Stimulated activated memory B cell treated with anti-CD40 and anti-IgM and Interleukin-4, amounts not matched to agents 10 μg/mL and 1 μg/mL and 100 μg/mL, for 72 hours (primary cell): ENCODE measurements around the gene LUZP4.

Experiments
- ATAC-seq: fragments of 150-1000 bp; cut with Tn5 transposase; 2 replicates; pipeline ENCODE4 v1.10.0; 2021
- H3K27ac Mint-ChIP-seq: one replicate; pipeline ENCODE4 v1.8.0; 2022; ENCODE audit warnings: mild to moderate bottlenecking, mixed read lengths
- H3K27me3 Mint-ChIP-seq: one replicate; pipeline ENCODE4 v1.8.0; 2022; ENCODE audit warnings: mixed read lengths
- H3K36me3 Mint-ChIP-seq: one replicate; pipeline ENCODE4 v1.8.0; 2022; ENCODE audit warnings: mixed read lengths
- H3K4me1 Mint-ChIP-seq: one replicate; pipeline ENCODE4 v1.8.0; 2022; ENCODE audit warnings: mixed read lengths
- H3K4me3 Mint-ChIP-seq: one replicate; pipeline ENCODE4 v1.8.0; 2022; ENCODE audit warnings: mild to moderate bottlenecking, moderate library complexity, mixed read lengths
- H3K9me3 Mint-ChIP-seq: one replicate; pipeline ENCODE4 v1.8.0; 2022; ENCODE audit warnings: mixed read lengths

LUZP4 gene, protein sequence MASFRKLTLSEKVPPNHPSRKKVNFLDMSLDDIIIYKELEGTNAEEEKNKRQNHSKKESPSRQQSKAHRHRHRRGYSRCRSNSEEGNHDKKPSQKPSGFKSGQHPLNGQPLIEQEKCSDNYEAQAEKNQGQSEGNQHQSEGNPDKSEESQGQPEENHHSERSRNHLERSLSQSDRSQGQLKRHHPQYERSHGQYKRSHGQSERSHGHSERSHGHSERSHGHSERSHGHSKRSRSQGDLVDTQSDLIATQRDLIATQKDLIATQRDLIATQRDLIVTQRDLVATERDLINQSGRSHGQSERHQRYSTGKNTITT

DNA sequence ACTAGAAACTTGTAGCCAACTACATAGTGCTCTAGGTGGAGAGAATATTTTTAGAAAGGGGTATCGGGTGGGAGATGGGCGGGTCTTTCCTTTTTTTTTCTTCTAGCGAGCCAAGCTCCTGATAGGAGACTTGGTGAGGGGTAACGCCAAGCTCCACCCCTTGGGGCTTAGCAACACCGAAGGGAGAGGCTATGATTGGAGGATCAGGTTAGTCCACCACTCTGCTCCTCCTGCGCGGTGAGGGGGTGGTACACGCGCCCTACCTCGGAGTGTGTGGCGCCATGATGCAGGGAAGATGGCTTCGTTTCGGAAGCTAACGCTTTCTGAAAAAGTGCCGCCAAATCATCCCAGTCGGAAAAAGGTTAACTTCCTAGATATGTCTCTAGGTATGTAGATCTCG is at the start of gene LUZP4:
Gene LUZP4 (plus strand): TSS at position 251 of the 400 bp plus-strand sequence. CDS start 45 bp downstream, at position 296.
- no peak within 1 kb of the TSS for H3K4me3 Mint-ChIP-seq

DNA sequence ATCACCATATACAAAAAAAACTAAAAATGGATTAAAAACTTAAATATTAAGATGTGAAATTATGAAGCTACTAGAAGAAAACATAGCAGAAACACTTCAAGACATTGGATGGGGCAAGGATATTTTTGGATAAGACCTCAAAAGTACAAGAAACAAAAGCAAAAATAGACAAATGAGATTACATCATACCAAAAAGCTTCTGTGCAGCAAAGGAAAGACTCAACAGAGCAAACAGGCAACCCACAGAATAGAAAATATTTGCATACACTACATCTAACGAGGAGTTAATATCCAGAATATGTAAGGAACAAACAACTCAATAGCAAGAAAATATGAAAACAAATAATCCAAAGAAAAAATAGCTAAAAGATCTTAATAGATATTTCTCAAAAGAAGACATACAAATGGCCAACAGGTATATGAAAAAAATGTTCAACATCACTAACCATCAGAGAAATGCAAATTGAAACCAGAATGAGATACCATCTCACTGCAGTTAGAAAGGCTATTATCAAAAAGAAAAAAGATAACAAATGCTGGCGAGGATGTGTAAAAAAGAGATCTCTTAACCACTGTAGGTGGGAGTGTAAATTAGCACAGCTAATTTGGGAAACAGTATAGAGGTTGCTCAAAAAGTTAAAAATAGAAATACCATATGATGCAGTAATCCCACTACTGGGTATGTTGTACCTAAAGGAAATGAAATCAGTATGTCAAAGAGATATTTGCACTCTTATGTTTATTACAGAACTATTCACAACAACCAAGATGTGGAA is 37.9 kb upstream of the LUZP4 start:
- Mint-ChIP-seq H3K4me3 (no peak overlapping the region), H3K27ac (no peak overlapping the region), H3K4me1 (no peaks in the 10 kb centered on the region), H3K27me3 (no peaks in the 10 kb centered on the region), H3K9me3 (peaks cover under 1% of the 10 kb centered on the region), H3K36me3 (no peaks in the 10 kb centered on the region)
- no peak for ATAC-seq

More for the DNA sequence above, at the start of gene LUZP4:
- no peaks in the 10 kb centered on the region for H3K27me3 Mint-ChIP-seq
- ATAC-seq = no peak
- no peak within 1 kb of the TSS for H3K27ac Mint-ChIP-seq
- H3K36me3 Mint-ChIP-seq = no peaks in the 10 kb centered on the region
- no peaks in the 10 kb centered on the region for H3K4me1 Mint-ChIP-seq
- peaks cover 16% of the 10 kb centered on the region for H3K9me3 Mint-ChIP-seq

DNA sequence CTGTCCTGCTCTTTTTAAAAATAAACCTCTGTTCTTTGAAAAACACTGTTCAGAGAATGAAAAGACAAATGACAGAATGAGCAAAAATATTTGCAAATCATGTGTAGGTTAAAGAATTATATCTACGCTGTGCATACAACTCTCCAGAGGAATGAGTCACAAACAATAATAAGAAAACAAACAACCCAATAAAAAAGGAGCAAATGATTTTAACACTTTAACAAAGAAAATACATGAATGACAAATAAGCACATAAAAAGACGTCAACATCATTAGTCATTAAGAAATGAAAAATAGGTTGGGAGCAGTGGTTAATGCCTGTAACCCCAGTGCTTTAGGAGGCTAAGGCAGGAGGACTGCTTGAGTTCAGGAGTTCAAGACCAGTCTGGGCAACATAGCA is 34.5 kb upstream of the LUZP4 start:
- ATAC-seq = no peak
- H3K4me3 Mint-ChIP-seq = no peak overlapping the region
- H3K36me3 Mint-ChIP-seq = no peaks in the 10 kb centered on the region
- H3K9me3 Mint-ChIP-seq = peaks cover 3% of the 10 kb centered on the region
- no peaks in the 10 kb centered on the region for H3K4me1 Mint-ChIP-seq
- no peak overlapping the region for H3K27ac Mint-ChIP-seq
- H3K27me3 Mint-ChIP-seq = no peaks in the 10 kb centered on the region

DNA sequence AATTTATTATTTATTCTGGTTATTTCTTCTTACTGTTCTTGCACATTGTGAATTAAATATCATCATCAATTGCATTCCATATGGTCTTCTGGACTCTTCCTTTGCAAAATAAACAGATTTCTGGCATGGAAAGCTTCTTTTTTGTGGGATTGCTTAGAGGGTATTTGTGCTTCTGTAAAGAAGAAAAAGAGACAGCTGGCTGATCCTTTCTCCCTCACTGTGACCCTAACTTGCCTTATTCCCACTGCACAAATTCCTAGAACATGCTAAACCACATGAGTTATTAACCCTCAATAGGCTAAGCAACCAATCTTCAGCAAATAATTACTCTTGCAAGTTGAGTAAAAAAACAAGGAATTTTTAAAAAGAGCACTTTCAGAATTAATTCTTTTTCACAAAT is 31.8 kb upstream of the LUZP4 start:
- no peaks in the 10 kb centered on the region for H3K36me3 Mint-ChIP-seq
- no peak overlapping the region for H3K27ac Mint-ChIP-seq
- ATAC-seq = no peak
- H3K9me3 Mint-ChIP-seq = peaks cover 3% of the 10 kb centered on the region
- H3K27me3 Mint-ChIP-seq = no peaks in the 10 kb centered on the region
- H3K4me3 Mint-ChIP-seq = no peak overlapping the region
- no peaks in the 10 kb centered on the region for H3K4me1 Mint-ChIP-seq

DNA sequence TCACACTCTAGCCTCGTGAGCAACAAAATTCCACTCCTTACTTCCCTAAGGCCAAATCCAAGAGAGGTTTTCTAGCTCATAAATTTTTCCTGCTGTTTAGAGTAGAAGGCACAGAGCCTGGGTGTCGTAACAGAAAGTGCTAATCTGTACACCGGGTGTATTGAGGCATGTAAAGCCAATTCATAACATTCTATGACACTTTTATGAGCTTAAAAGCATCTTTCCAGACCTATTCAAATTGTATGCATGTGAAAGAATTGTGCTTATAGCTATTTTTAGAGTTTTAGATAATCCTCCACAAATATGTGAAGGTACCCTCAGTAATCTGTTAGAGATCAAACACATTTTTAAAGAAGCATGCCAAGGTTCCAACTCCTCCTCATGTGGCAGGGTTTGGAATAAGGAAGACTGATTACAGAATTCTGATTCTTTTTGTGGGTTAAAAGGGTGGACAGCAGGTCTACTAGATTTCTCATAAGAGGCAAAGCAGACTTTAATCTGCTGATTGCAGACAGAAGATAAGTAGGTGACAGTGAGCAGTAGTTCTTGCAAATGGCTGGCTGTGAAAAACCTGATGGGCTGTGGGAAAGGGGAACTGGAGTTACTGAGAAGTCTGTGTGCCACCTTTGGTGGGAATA is 30.2 kb upstream of the LUZP4 start:
- Mint-ChIP-seq H3K27me3 (no peaks in the 10 kb centered on the region), H3K9me3 (peaks cover 3% of the 10 kb centered on the region), H3K36me3 (no peaks in the 10 kb centered on the region)

DNA sequence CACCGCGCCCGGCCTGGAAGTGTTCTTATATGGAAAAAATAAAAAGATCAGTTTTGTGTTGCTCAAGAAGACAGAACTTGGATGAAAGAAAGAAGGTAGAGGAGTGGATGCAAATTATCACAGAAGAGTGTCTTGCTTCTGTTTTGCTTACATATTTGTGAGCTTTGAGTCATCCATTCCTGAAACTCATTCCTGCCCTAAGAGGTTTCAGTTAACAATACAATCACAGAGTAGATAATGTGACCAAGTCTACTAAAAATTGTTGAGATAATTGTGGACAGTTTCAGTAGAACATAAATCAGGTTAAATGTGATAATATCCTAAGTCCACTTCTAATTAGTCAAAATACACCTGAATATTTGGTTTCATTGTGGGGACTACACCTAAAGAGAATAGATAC is 29.2 kb upstream of the LUZP4 start:
- Mint-ChIP-seq H3K4me1 (no peaks in the 10 kb centered on the region), H3K27ac (no peak overlapping the region), H3K27me3 (no peaks in the 10 kb centered on the region), H3K4me3 (no peak overlapping the region), H3K9me3 (peaks cover 3% of the 10 kb centered on the region), H3K36me3 (no peaks in the 10 kb centered on the region)
- no peak for ATAC-seq

More for the DNA sequence above, 30.2 kb upstream of the LUZP4 start:
- Mint-ChIP-seq H3K27ac (no peak overlapping the region), H3K4me3 (no peak overlapping the region), H3K4me1 (no peaks in the 10 kb centered on the region)
- ATAC-seq = no peak

DNA sequence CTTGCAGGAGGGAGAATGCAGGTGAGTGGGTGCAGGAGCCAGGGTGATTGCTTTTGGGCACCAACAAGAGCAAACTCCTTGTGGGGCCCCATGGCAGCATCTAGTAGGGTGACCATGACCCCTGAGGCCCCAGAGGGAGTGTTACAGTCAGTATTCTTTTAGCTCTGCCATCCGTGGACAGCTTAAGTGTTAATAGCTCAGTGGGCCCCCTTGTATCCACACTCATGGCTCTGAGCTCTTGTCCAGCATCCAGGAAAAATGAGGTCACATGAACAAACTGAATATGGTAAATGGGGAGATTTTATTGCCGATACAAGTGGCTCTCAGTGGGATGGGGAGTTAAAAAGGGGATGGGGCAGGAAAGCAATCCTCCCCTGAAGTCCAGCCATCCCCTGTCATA is 28.4 kb upstream of the LUZP4 start:
- Mint-ChIP-seq H3K4me3 (no peak overlapping the region), H3K4me1 (no peaks in the 10 kb centered on the region), H3K27ac (no peak overlapping the region), H3K9me3 (peaks cover 3% of the 10 kb centered on the region), H3K27me3 (no peaks in the 10 kb centered on the region), H3K36me3 (no peaks in the 10 kb centered on the region)
- no peak for ATAC-seq

DNA sequence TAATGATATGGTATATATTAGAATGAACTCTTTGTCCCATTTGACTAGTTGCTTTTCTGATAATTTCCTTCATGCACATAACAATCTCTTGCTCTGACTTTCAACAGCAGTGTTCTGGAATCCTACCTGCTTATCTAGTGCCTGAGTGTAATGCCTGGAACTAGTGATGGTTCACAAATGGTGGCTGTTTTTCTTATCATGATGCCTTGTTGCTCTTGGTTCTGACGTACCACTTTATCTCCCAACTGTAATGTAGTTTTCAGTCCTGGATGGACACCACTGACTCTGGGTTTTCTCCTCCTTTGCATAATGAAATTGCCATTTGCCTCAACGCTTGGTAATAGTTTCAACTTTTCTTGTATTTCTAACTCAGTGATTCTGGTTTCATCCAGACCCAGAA is 25.5 kb upstream of the LUZP4 start:
- ATAC-seq = no peak
- H3K4me3 Mint-ChIP-seq = no peak overlapping the region

DNA sequence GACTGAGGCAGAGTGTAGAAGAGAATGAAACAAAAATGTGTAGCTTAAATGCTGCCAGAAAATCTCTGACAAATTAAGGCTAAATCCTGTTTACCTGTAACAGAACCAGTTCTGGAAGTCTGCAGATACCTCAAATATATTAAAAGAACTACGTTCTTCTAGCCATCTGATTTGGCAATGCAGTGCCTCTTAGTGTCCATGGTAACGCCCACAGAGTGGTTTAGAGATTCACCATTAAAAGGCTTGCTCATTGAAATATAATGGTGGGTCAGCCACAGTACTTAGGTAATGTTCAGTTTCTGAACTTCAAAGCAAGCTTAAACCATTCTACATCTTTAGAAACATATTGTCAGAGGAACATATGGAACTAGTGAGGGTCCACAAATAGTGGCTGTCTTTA is 23.2 kb upstream of the LUZP4 start:
- no peak overlapping the region for H3K27ac Mint-ChIP-seq
- no peaks in the 10 kb centered on the region for H3K27me3 Mint-ChIP-seq
- no peak for ATAC-seq
- no peaks in the 10 kb centered on the region for H3K36me3 Mint-ChIP-seq
- H3K4me1 Mint-ChIP-seq = no peaks in the 10 kb centered on the region
- no peak overlapping the region for H3K4me3 Mint-ChIP-seq
- no peaks in the 10 kb centered on the region for H3K9me3 Mint-ChIP-seq

More for the DNA sequence above, 25.5 kb upstream of the LUZP4 start:
- Mint-ChIP-seq H3K9me3 (no peaks in the 10 kb centered on the region), H3K4me1 (no peaks in the 10 kb centered on the region), H3K27me3 (no peaks in the 10 kb centered on the region), H3K36me3 (no peaks in the 10 kb centered on the region), H3K27ac (no peak overlapping the region)

DNA sequence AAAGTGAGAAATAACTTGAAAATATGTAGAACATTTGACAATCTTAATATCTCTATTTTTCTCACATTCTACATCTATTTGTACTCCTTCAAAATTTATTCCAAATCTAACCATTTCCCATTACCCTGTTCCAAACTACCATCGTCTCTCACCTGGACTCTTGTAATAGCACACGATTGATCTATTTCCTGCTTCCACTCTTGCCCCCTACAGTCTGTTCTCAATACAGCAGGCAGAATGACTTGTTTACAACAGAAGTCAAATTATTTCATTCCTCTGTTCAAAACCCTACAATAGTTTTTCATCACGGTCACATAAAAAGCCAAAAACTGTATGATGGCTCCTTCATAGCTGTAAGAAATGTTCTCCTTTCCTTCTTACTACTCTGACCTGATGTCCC is 21.1 kb upstream of the LUZP4 start:
- Mint-ChIP-seq H3K27me3 (no peaks in the 10 kb centered on the region), H3K4me3 (no peak overlapping the region), H3K4me1 (no peaks in the 10 kb centered on the region), H3K27ac (no peak overlapping the region), H3K9me3 (no peaks in the 10 kb centered on the region), H3K36me3 (no peaks in the 10 kb centered on the region)
- ATAC-seq = no peak

DNA sequence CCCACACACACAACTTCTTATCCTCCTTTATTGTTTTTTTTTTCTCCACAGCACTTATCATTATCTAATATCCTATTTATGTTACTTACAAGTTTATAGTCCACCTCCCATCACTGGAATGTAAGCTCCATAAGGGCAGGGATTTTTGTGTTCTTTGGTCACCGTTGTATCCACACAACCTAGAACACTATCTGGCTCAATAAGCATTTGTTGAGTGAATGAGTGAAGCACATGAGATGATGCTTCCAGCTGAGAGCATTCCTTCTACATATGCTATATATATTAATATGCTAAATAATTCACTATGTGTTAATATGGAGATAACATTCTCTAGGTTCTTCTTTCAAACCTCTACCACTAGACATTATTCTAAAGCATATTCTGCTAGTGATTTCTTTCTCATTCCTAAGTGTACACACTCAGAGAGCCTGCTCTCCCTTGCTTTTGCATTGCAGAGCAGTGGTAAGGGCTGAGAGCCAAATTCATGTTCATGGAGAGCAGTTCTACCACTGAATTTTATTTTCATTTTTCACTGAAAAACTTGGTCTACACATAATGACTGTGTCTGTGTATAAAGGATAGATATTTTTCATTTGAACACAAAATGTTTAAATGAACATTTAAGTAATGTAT is 20.3 kb upstream of the LUZP4 start:
- Mint-ChIP-seq H3K9me3 (no peaks in the 10 kb centered on the region), H3K27me3 (no peaks in the 10 kb centered on the region), H3K4me1 (no peaks in the 10 kb centered on the region), H3K27ac (no peak overlapping the region), H3K36me3 (no peaks in the 10 kb centered on the region), H3K4me3 (no peak overlapping the region)
- ATAC-seq = no peak

DNA sequence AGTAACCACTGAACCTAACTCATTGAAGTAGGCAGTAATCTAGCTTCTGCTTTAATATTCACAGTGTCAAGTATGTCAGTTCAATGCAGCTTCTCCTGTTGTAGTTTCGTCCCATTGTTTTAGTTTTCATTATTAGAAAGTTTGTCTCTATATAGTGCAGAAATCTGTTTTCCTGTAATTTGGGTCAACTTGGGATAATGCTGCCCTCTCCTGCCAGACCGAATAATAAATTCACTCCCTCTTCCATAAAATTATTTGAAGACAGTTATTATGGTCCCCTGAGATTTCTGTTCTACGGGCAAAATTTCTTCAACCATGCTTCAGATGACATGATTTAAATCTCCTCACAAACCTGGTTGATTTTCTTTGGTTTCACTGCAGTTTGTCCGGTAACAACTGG is 4.6 kb upstream of the LUZP4 start:
- Mint-ChIP-seq H3K4me1 (no peaks in the 10 kb centered on the region), H3K27me3 (no peaks in the 10 kb centered on the region), H3K27ac (no peak overlapping the region), H3K36me3 (no peaks in the 10 kb centered on the region), H3K4me3 (no peak overlapping the region), H3K9me3 (peaks cover 10% of the 10 kb centered on the region)
- no peak for ATAC-seq

DNA sequence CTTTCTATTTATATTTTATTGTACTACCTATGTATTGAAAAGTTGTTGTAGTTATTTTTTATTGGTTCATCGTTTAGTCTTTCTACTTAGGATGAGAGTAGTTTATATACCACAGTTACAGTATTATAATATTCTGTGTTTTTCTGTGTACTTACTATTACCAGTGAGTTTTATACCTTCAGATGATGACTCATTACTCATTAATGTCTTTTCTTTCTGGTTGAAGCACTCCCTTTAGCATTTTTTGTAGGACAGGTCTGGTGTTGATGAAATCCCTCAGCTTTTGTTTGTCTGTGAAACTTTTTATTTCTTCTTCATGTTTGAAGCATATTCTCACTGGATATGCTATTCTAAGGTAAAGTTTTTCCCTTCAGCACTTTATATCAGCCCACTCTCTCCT is 7.7 kb downstream of the LUZP4 start:
- no peaks in the 10 kb centered on the region for H3K36me3 Mint-ChIP-seq
- no peak overlapping the region for H3K4me3 Mint-ChIP-seq
- no peak for ATAC-seq
- no peaks in the 10 kb centered on the region for H3K9me3 Mint-ChIP-seq
- H3K27ac Mint-ChIP-seq = no peak overlapping the region
- no peaks in the 10 kb centered on the region for H3K27me3 Mint-ChIP-seq
- no peaks in the 10 kb centered on the region for H3K4me1 Mint-ChIP-seq

DNA sequence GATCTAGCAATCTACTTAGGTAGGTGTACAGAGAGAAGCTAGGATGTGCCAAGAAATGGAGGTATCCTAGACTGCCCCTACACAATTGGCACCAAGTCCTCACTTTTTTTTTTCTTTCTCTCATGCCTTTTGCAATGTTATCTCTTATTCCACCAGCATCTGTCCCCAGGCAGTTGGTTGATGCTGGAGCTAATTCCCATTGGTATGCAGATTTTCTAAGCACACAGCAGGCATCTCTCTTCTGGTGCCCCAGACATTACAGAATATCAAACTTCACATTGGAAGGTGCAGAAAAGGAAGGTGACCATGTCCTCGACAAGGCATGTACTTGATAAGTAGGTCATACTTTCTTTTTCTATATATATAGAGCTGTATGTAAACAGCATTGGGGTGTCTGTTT is 21.6 kb downstream of the LUZP4 start:
- H3K27ac Mint-ChIP-seq = no peak overlapping the region
- H3K9me3 Mint-ChIP-seq = no peaks in the 10 kb centered on the region
- ATAC-seq = no peak
- H3K36me3 Mint-ChIP-seq = no peaks in the 10 kb centered on the region
- H3K27me3 Mint-ChIP-seq = no peaks in the 10 kb centered on the region
- no peak overlapping the region for H3K4me3 Mint-ChIP-seq
- H3K4me1 Mint-ChIP-seq = no peaks in the 10 kb centered on the region

DNA sequence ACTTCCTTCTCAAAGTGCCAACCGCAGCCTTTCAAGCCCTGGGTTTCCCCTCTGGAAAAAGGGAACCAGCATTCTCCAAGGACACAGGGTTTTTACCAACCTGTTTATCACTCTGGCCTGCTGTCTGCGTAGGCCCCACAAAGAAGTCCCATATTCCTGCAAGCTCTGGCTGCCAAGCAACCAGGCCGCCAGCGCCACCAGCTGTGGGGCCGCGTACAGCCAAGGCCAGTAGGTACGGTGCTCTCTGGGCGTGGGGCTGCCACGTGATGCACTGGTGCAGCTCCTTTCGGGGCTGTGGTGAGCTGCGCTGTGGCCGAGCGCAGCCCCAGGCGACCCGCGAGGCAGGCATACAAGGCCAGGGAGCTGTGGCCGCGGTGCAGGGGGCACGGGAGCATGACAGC is 22.1 kb downstream of the LUZP4 start:
- no peaks in the 10 kb centered on the region for H3K9me3 Mint-ChIP-seq
- H3K4me3 Mint-ChIP-seq = no peak overlapping the region
- H3K36me3 Mint-ChIP-seq = no peaks in the 10 kb centered on the region
- no peaks in the 10 kb centered on the region for H3K4me1 Mint-ChIP-seq
- H3K27ac Mint-ChIP-seq = no peak overlapping the region
- no peaks in the 10 kb centered on the region for H3K27me3 Mint-ChIP-seq
- no peak for ATAC-seq
